ENCODE data around the gene NDUFB2. TPM values are rescaled to one million over a fixed set of nuclear protein-coding genes. Genes with fewer than 3 reads are reported as not detected.

NDUFB2 gene
- total and polyA plus RNA-seq, 2 of the 13 experiments (the other 11 are each of a cell fraction or from before 2014, with no cell fraction given) = 206 to 221 TPM

GRCh38 chr7:140681766-140682165 lies 14.7 kb upstream of the NDUFB2 start:
- Histone ChIP-seq H3K27ac (ENCODE audit: extremely low read length, insufficient read depth, low read length) (no peak overlapping the region), H4K20me1 (ENCODE audit: insufficient read depth, low read length) (no peaks in the 10 kb centered on the region), H3K4me3 (replicated peaks in 1 of 3; ENCODE audit: insufficient read depth in 1 of 3, low read depth in 2 of 3, low read length in 3 of 3) (no peak overlapping the region), H3K36me3 (replicated peaks in 1 of 2; ENCODE audit: control insufficient read depth in 1 of 2, insufficient read depth in 2 of 2, low read length in 2 of 2) (peaks cover 1 to 10% of the 10 kb centered on the region in 2 experiments; a peak in 2 of 5 replicates), H3K27me3 (ENCODE audit: control insufficient read depth in 1 of 2, insufficient read depth in 2 of 2, low read length in 2 of 2) (no peaks in the 10 kb centered on the region), H3K9me3 (ENCODE audit: low read length) (no peaks in the 10 kb centered on the region), H3K4me1 (ENCODE audit: insufficient read depth, low read length) (peaks cover 6% of the 10 kb centered on the region; the same call in 1 of the 2 replicates), H3K9ac (ENCODE audit: insufficient read depth, low read depth, low read length) (no peak overlapping the region), H3K4me2 (ENCODE audit: low read depth, low read length) (no peak overlapping the region), H3K79me2 (ENCODE audit: insufficient read depth, low read length) (no peaks in the 10 kb centered on the region), H2AFZ (ENCODE audit: low read length) (no peak overlapping the region)
- ATAC-seq = no peak
- no peak for TF ChIP-seq NKX3-1 (CRISPR knock-in tag; IDR thresholded peaks at IDR 0.05)
- no TSS peak for BruUV-seq (replicated peaks)
- intact Hi-C loops (cut with micrococcal nuclease; ENCODE audit: unreplicated experiment) = no loop called here
- DNase-seq (ENCODE audit: low spot score) = no peak
- FAIRE-seq = no peak
- 100% methylated on average over 3 of the region's 3 CpGs for WGBS (ENCODE audit: low lambda C conversion rate)
- in situ Hi-C loops (cut with HindIII; ENCODE audit: extremely low pct_ligation_motif_present, low pct_unique_long_range_greater_than_20kb) = loop anchor here (25.0 kb wide), 1 partner anchor 331 kb away; the partner anchor contains the start of gene MRPS33
- ChIA-PET POLR2A (no interaction called here), CTCF (ENCODE audit: low intra/inter-chr PET ratio, low total read pairs) (no interaction called here)

- intact Hi-C loops (cut with micrococcal nuclease; ENCODE audit: unreplicated experiment) (no loop called here), in situ Hi-C loops (cut with HindIII; ENCODE audit: extremely low pct_ligation_motif_present, low pct_unique_long_range_greater_than_20kb) (loop anchor here (25.0 kb wide), 1 partner anchor 329 kb away; the partner anchor contains the start of gene MRPS33)
- ATAC-seq = no peak
- no peak for FAIRE-seq
- Histone ChIP-seq H3K4me2 (ENCODE audit: low read depth, low read length) (no peak overlapping the region), H3K27ac (ENCODE audit: extremely low read length, insufficient read depth, low read length) (no peak overlapping the region), H3K79me2 (ENCODE audit: insufficient read depth, low read length) (no peaks in the 10 kb centered on the region), H3K36me3 (replicated peaks in 1 of 2; ENCODE audit: control insufficient read depth in 1 of 2, insufficient read depth in 2 of 2, low read length in 2 of 2) (peaks cover 1 to 15% of the 10 kb centered on the region in 2 experiments; a peak in 3 of 5 replicates), H3K27me3 (ENCODE audit: control insufficient read depth in 1 of 2, insufficient read depth in 2 of 2, low read length in 2 of 2) (no peaks in the 10 kb centered on the region), H3K9me3 (ENCODE audit: low read length) (no peaks in the 10 kb centered on the region), H4K20me1 (ENCODE audit: insufficient read depth, low read length) (no peaks in the 10 kb centered on the region), H2AFZ (ENCODE audit: low read length) (no peak overlapping the region), H3K4me3 (replicated peaks in 1 of 3; ENCODE audit: insufficient read depth in 1 of 3, low read depth in 2 of 3, low read length in 3 of 3) (no peak overlapping the region), H3K4me1 (ENCODE audit: insufficient read depth, low read length) (peaks cover 8% of the 10 kb centered on the region; the same call in 1 of the 2 replicates), H3K9ac (ENCODE audit: insufficient read depth, low read depth, low read length) (no peak overlapping the region)
- DNase-seq (ENCODE audit: low spot score) = no peak
- 87% methylated on average over 3 of the region's 3 CpGs for WGBS (ENCODE audit: low lambda C conversion rate)
- CTCF ChIA-PET (ENCODE audit: low intra/inter-chr PET ratio, low total read pairs) = no interaction called here
- POLR2A ChIA-PET = no interaction called here
- no TSS peak for BruUV-seq (replicated peaks)
- no peak for TF ChIP-seq ZSCAN21 (CRISPR knock-in tag; IDR thresholded peaks at IDR 0.05; ENCODE audit: borderline replicate concordance)
Measured at GRCh38 chr7:140683657-140684056, 12.9 kb upstream of the NDUFB2 start.
